ENCODE measurements around the gene TMEM255B. TPM values are rescaled to one million over a fixed set of nuclear protein-coding genes. Genes with fewer than 3 reads are reported as not detected.

Gene TMEM255B
- total RNA-seq, 4 donors from 2014 or later = 0.26 to 3.8 (median 1.7) TPM

DNA sequence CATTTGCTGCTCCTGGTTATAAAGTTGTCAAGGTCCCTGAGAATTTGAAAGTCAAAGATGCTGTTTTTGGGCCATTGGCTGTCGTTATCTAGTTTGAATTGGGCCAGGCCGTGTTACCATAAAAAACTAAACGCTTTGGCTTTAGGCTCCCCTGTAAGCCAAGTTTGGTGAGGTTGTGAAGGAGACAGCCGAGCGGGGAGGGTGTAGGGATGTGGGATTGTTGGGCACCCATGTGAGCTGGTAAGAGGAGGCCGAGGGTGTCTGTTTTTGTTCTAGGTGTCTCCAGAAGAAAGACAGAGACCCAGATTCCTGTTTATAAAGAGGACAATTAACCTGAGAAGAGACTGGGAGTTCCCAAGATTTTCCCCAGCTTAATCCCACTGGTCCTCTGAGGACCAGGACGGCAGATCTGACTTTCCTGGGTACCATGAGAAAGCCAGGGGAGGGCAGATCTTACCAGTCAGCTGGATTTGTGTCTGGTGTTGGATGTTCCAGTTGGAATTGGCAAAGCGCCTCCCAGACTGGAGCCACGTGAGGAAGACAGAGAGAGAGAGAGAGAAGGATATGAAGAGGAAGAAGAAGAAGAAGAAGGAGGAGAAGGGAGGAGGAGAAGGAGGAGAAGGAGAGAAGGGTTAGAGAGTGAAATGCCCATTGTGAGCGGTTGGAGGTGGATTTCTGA, 25.1 kb downstream of the TMEM255B start:
- Histone ChIP-seq H3K27me3 (no peaks in the 10 kb centered on the region), H3K27ac (no peak overlapping the region), H3K36me3 (no peaks in the 10 kb centered on the region), H3K9me3 (no peaks in the 10 kb centered on the region), H3K4me1 (no peaks in the 10 kb centered on the region), H3K4me3 (no peak overlapping the region)
- DNase-seq (ENCODE audit: low spot score in 2 of 2) = no peak
- TF ChIP-seq EP300 (IDR thresholded peaks at IDR 0.05) = no peak
- no peak for TF ChIP-seq POLR2A (IDR thresholded peaks at IDR 0.05)
- TF ChIP-seq, protein P1, sequence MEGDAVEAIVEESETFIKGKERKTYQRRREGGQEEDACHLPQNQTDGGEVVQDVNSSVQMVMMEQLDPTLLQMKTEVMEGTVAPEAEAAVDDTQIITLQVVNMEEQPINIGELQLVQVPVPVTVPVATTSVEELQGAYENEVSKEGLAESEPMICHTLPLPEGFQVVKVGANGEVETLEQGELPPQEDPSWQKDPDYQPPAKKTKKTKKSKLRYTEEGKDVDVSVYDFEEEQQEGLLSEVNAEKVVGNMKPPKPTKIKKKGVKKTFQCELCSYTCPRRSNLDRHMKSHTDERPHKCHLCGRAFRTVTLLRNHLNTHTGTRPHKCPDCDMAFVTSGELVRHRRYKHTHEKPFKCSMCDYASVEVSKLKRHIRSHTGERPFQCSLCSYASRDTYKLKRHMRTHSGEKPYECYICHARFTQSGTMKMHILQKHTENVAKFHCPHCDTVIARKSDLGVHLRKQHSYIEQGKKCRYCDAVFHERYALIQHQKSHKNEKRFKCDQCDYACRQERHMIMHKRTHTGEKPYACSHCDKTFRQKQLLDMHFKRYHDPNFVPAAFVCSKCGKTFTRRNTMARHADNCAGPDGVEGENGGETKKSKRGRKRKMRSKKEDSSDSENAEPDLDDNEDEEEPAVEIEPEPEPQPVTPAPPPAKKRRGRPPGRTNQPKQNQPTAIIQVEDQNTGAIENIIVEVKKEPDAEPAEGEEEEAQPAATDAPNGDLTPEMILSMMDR (IDR thresholded peaks at IDR 0.05) = no peak
- no peak for TF ChIP-seq POLR2AphosphoS5 (IDR thresholded peaks at IDR 0.05)
- 81% methylated on average over 10 of the region's 10 CpGs for WGBS

DNA sequence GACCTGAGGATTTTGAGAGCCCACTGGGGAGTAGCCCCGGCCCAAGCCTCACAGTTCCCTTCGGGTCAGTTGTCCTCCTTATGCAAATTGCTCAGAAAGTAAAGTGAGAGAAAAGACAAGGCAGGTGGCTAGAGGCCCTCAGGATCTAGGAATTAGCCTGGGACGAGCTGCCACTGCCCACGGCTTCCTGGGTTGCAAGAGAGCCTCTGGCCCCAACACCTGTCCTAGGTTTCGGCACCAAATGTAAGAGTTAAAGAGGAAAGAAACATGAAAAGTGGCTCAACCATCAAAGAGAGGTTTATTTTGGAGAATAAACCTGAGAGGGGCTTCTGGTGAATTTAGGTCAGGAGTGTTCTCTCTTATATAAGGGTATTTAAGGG, 25.6 kb downstream of the TMEM255B start:
- TF ChIP-seq EP300 (IDR thresholded peaks at IDR 0.05) (no peak), POLR2AphosphoS5 (IDR thresholded peaks at IDR 0.05) (no peak), POLR2A (IDR thresholded peaks at IDR 0.05) (no peak)
- TF ChIP-seq, protein P1 (IDR thresholded peaks at IDR 0.05) = no peak
- no peaks in the 10 kb centered on the region for H3K27me3 ChIP-seq
- H3K9me3 ChIP-seq = no peaks in the 10 kb centered on the region
- no peak for DNase-seq (ENCODE audit: low spot score in 2 of 2)
- H3K27ac ChIP-seq = no peak overlapping the region
- no peaks in the 10 kb centered on the region for H3K36me3 ChIP-seq
- H3K4me3 ChIP-seq = no peak overlapping the region
- 92% methylated on average over 4 of the region's 5 CpGs for WGBS
- no peaks in the 10 kb centered on the region for H3K4me1 ChIP-seq

DNA sequence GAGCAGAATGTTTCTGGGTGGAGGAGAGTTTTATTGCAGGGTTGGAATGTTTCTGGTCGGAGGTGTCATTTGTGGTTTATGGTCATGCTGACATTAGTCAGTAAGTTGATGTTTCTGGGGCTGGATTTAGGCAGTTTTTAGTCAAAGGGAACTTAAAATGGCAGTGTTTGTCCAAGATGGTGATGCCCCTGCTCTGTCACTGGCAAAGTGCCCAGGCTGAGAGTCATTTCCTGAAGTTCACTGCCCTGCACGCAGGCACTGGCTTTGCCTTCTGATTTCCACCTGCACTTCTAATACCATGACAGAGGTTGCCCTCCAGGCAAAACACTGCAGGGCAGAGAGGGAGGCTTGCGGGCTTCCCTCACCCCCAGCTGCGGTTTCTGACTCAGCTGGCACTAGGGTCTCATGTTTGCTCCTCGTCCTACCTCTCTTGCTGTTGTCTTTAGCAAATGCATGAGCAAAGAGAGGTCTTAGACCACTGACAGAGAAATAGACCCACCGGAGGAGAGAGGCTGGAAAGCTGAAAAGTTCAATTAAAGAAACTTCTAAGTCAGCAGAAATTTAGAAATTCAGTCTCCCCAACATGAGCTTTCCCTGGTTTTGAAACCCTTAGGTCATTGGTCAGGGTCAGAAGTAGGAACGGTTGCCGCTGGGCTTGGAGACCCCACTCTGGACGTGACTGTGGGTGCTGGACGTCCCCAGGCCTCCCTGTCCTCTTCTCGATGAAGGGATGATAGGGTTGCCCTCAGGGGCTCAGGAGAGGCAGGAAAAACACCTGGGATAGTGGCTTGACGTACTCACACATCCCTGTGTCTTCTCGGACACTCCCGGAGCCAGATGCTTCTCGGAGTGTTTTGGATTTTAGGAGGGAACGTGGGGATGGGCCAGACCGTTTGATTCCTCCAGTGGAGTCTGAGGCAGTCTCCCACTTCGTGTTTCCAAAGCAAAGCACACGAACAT, 26.3 kb downstream of the TMEM255B start:
- TF ChIP-seq EP300 (IDR thresholded peaks at IDR 0.05) = no peak
- no peak for TF ChIP-seq POLR2AphosphoS5 (IDR thresholded peaks at IDR 0.05)
- TF ChIP-seq POLR2A (IDR thresholded peaks at IDR 0.05) = no peak
- TF ChIP-seq, protein P1 (IDR thresholded peaks at IDR 0.05) = no peak
- 82% methylated on average over 17 of the region's 19 CpGs for WGBS
- no peak overlapping the region for H3K4me3 ChIP-seq
- H3K4me1 ChIP-seq = no peaks in the 10 kb centered on the region
- DNase-seq (ENCODE audit: low spot score in 2 of 2) = no peak
- H3K27ac ChIP-seq = no peak overlapping the region
- no peaks in the 10 kb centered on the region for H3K36me3 ChIP-seq
- H3K9me3 ChIP-seq = no peaks in the 10 kb centered on the region
- H3K27me3 ChIP-seq = no peaks in the 10 kb centered on the region

DNA sequence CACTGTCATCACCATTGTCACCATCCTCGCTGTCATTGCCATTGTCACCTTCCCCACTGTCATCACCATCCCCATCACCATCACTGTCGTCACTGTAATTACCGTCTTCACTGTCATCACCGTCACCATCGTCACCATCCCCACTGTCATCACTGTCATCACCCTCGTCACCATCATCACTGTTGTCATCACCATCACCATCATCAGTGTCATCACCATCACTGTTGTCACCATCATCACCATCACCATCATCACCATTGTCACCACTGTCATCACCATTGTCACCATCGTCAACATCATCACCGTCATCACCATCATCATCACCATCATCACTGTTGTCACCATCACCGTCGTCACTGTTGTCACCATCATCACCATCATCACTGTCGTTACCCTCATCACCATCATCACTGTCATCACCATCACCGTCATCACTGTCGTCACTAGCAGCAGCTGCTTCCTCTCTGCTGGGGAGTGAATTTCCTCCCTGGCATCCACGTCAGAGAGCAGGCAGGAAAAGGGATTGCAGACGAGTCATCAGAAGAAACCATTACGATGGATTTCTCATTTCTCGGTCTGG, 27.3 kb downstream of the TMEM255B start:
- no peak for TF ChIP-seq EP300 (IDR thresholded peaks at IDR 0.05)
- TF ChIP-seq POLR2A (IDR thresholded peaks at IDR 0.05) = no peak
- TF ChIP-seq POLR2AphosphoS5 (IDR thresholded peaks at IDR 0.05) = no peak
- TF ChIP-seq, protein P1 (IDR thresholded peaks at IDR 0.05) = no peak
- 75% methylated on average over 17 of the region's 17 CpGs for WGBS
- no peaks in the 10 kb centered on the region for H3K9me3 ChIP-seq

DNA sequence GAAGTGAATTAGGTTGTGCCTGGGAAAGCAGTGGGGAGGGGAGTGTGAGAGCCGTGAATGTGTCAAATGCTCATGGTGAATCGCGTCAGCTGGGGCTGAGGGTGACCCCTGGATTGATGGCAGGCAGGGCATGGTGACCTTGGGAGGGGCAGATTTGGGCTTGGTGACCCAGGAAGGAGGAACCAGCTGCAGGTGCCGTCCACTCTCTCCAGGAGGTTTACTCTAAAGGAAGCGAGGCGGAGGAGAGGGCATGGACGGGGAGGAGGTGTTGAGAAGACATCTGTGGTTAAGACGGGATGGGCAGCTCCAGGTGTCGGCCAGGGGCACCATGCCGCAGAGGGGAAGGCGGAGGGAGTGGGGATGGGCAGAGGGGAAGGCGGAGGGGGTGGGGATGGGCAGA, 28.7 kb downstream of the TMEM255B start:
- WGBS = 85% methylated on average over 11 of the region's 12 CpGs
- TF ChIP-seq POLR2AphosphoS5 (IDR thresholded peaks at IDR 0.05) = no peak
- TF ChIP-seq, protein P1 (IDR thresholded peaks at IDR 0.05) = no peak
- TF ChIP-seq EP300 (IDR thresholded peaks at IDR 0.05) = no peak
- no peak for TF ChIP-seq POLR2A (IDR thresholded peaks at IDR 0.05)
- DNase-seq (ENCODE audit: low spot score in 2 of 2) = no peak

More for the DNA sequence above, 27.3 kb downstream of the TMEM255B start:
- no peaks in the 10 kb centered on the region for H3K27me3 ChIP-seq
- no peaks in the 10 kb centered on the region for H3K4me1 ChIP-seq
- no peak overlapping the region for H3K4me3 ChIP-seq
- no peak overlapping the region for H3K27ac ChIP-seq
- no peak for DNase-seq (ENCODE audit: low spot score in 2 of 2)
- H3K36me3 ChIP-seq = no peaks in the 10 kb centered on the region

More for the DNA sequence above, 28.7 kb downstream of the TMEM255B start:
- Histone ChIP-seq H3K27me3 (no peaks in the 10 kb centered on the region), H3K4me3 (no peak overlapping the region), H3K4me1 (no peaks in the 10 kb centered on the region), H3K9me3 (no peaks in the 10 kb centered on the region), H3K27ac (no peak overlapping the region), H3K36me3 (no peaks in the 10 kb centered on the region)
